GM10266 (cell line): Measurements from ENCODE around the gene DCTN5.

ENCODE experiments used
- DNase-seq: peaks from one replicate; pipeline ENCODE4 v3.0.0; 2012; ENCODE audit errors: extremely low spot score
- CTCF ChIP-seq: IDR thresholded peaks from 2 replicates; pipeline ENCODE4 v1.5.1; 2012; ENCODE audit warnings: mild to moderate bottlenecking, low read depth; ENCODE audit not compliant: control insufficient read depth, insufficient read depth; ENCODE audit errors: missing control alignments

DCTN5 gene

GRCh38 chr16:23666571-23667354, 25.5 kb downstream of the DCTN5 start:
- DNase-seq: no peak
- no peak for TF ChIP-seq CTCF

- no peak for TF ChIP-seq CTCF
Observed at GRCh38 chr16:23667355-23667659, 26.0 kb downstream of the DCTN5 start.

GRCh38 chr16:23668225-23668624, 27.0 kb downstream of the DCTN5 start:
- TF ChIP-seq CTCF: no peak
- DNase-seq: no peak

More at GRCh38 chr16:23667355-23667659, 26.0 kb downstream of the DCTN5 start:
- DNase-seq: no peak

GRCh38 chr16:23668873-23669272, 27.6 kb downstream of the DCTN5 start:
- no peak for DNase-seq
- no peak for TF ChIP-seq CTCF

- peak; percentile 72 for DNase-seq
- no peak for TF ChIP-seq CTCF
Observed at GRCh38 chr16:23670137-23670776, 29.0 kb downstream of the DCTN5 start.

GRCh38 chr16:23673971-23674614, 32.8 kb downstream of the DCTN5 start:
- DNase-seq: no peak
- TF ChIP-seq CTCF: no peak

- no peak for TF ChIP-seq CTCF
- DNase-seq: no peak
Observed at GRCh38 chr16:23676924-23677480, 35.7 kb downstream of the DCTN5 start.
